Keratinocyte (primary cell): ENCODE results near the gene SYT1.

ENCODE experiments used
- CTCF ChIP-seq, 3 experiments: IDR thresholded peaks in 1 of 3; conservative IDR thresholded peaks in 1 of 3; optimal IDR thresholded peaks in 1 of 3; 2 replicates in 2 of 3; 3 replicates in 1 of 3; pipeline versions ENCODE3 to v1.5.1; 2011; ENCODE audit warnings: low read length in 3 of 3, mild to moderate bottlenecking in 3 of 3, moderate library complexity in 2 of 3, control low read depth in 1 of 3, inconsistent platforms in 1 of 3; ENCODE audit not compliant: insufficient read depth in 2 of 3; ENCODE audit errors: extremely low read depth in 1 of 3
- EZH2 ChIP-seq: IDR thresholded peaks from one replicate; pipeline ENCODE4 v1.6.1; 2012; ENCODE audit warnings: inconsistent platforms, mild to moderate bottlenecking, low read length, moderate library complexity

- no peak for TF ChIP-seq CTCF (optimal IDR thresholded peaks at IDR 0.05 in 1 of 3, IDR thresholded peaks at IDR 0.05 in 1 of 3, conservative IDR thresholded peaks at IDR 0.05 in 1 of 3; ENCODE audit: extremely low read depth in 1 of 3, insufficient read depth in 2 of 3, low read length in 3 of 3)
- no peak for TF ChIP-seq EZH2
Observed at GRCh38 chr12:79127271-79127751, 262.7 kb downstream of the SYT1 start.
